ENCODE results near the gene RELN. TPM values are rescaled to one million over a fixed set of nuclear protein-coding genes. Genes with fewer than 3 reads are reported as not detected.

The RELN gene
- total RNA-seq, 2 donors from 2014 or later, result 3.9 to 8.5 TPM

DNA sequence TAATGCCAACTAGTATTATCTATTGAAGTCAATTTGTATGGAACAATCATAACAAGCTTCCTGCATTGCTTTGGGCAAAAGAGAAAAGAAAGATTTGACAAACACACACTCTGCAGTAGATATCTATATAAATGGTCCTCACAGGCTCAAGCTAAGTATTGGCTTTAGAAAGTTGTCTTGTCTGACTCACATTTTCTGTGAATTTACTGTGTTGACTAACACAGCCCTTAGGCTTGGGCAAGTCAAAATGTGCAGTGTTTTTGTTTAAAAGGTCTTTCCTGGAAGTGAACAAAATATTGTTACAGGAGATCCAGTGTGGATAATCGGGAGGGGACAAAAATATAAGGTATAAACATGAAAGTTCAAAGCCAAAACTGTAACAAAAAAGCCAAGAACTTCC is 194.4 kb downstream of the RELN start:
- Histone ChIP-seq H3K9me3 (ENCODE audit: control insufficient read depth, low read length) (no peaks in the 10 kb centered on the region), H3K27ac (ENCODE audit: low read depth, low read length) (no peak overlapping the region), H3K36me3 (ENCODE audit: control insufficient read depth, insufficient read depth, low read length) (no peaks in the 10 kb centered on the region), H3K4me3 (ENCODE audit: low read length) (no peak overlapping the region), H3K9ac (ENCODE audit: extremely low read depth, low read length, poor library complexity, severe bottlenecking) (no peak overlapping the region), H3K4me1 (ENCODE audit: control insufficient read depth, insufficient read depth, low read length) (no peaks in the 10 kb centered on the region), H3K27me3 (ENCODE audit: control insufficient read depth, insufficient read depth, low read length, poor library complexity, severe bottlenecking) (no peaks in the 10 kb centered on the region)
- Mint-ChIP-seq H3K4me3 (no peak overlapping the region), H3K9me3 (peaks cover 5% of the 10 kb centered on the region), H3K36me3 (ENCODE audit: low read depth) (no peaks in the 10 kb centered on the region), H3K4me1 (no peaks in the 10 kb centered on the region), H3K27me3 (ENCODE audit: insufficient read depth) (no peaks in the 10 kb centered on the region), H3K27ac (no peak overlapping the region)
- no peak for DNase-seq
- WGBS, 2 experiments (ENCODE audit: insufficient coverage in 1 of 2, insufficient read length in 1 of 2), result 91% methylated on average over 1 of the region's 1 CpG; no CpG with 5 or more reads in 1 of the 2 experiments
- TF ChIP-seq, protein P1, sequence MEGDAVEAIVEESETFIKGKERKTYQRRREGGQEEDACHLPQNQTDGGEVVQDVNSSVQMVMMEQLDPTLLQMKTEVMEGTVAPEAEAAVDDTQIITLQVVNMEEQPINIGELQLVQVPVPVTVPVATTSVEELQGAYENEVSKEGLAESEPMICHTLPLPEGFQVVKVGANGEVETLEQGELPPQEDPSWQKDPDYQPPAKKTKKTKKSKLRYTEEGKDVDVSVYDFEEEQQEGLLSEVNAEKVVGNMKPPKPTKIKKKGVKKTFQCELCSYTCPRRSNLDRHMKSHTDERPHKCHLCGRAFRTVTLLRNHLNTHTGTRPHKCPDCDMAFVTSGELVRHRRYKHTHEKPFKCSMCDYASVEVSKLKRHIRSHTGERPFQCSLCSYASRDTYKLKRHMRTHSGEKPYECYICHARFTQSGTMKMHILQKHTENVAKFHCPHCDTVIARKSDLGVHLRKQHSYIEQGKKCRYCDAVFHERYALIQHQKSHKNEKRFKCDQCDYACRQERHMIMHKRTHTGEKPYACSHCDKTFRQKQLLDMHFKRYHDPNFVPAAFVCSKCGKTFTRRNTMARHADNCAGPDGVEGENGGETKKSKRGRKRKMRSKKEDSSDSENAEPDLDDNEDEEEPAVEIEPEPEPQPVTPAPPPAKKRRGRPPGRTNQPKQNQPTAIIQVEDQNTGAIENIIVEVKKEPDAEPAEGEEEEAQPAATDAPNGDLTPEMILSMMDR (conservative IDR thresholded peaks at IDR 0.05), result no peak

DNA sequence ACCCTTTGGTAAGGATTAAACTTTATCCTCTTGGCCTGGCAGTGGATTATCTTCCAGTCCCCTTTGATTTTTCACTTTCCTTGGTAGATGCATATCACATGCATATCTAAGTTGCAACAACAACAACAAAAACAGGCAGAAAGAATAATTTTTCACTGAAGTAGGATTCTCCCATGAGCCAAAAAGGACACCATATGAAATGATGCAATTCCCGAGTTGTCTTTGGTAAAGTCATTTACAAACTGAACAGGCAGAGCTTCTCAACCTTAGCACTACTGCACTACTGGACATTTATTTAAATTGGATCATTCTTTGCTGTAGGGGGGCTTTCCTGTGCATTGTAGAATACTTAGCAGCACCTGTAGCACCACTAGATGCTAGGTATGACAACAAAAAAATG is 195.0 kb downstream of the RELN start:
- WGBS, 2 experiments (ENCODE audit: insufficient coverage in 1 of 2, insufficient read length in 1 of 2), result 79 to 89% methylated on average over 1 of the region's 1 CpG
- Mint-ChIP-seq H3K36me3 (ENCODE audit: low read depth) (no peaks in the 10 kb centered on the region), H3K27ac (no peak overlapping the region)

DNA sequence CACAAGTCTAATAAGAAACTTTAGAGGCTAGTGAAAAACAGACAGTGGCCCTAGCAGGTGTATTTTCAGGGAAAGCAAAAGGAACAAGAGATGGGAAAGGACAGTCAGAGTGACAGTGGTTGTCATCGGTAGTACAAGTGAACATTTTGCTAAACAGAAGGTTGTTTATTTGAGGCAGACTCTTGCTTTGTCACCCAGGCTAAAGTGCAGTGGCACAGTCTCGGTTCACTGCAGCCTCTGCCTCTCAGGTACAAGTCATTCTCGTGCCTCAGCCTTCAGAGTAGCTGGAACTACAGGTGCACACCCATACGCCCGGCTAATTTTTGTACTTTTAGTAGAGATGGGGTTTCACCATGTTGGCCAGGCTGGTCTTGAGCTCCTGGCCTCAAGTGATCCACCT is 195.8 kb downstream of the RELN start:
- peaks cover 5% of the 10 kb centered on the region for H3K9me3 Mint-ChIP-seq
- no peak overlapping the region for H3K27ac Mint-ChIP-seq
- no peaks in the 10 kb centered on the region for H3K9me3 ChIP-seq (ENCODE audit: control insufficient read depth, low read length)
- no peak for DNase-seq
- H3K4me1 ChIP-seq (ENCODE audit: control insufficient read depth, insufficient read depth, low read length), result no peaks in the 10 kb centered on the region
- H3K4me3 Mint-ChIP-seq, result no peak overlapping the region
- H3K36me3 ChIP-seq (ENCODE audit: control insufficient read depth, insufficient read depth, low read length), result no peaks in the 10 kb centered on the region
- no peak overlapping the region for H3K4me3 ChIP-seq (ENCODE audit: low read length)
- no peak overlapping the region for H3K27ac ChIP-seq (ENCODE audit: low read depth, low read length)
- no peaks in the 10 kb centered on the region for H3K36me3 Mint-ChIP-seq (ENCODE audit: low read depth)
- H3K27me3 Mint-ChIP-seq (ENCODE audit: insufficient read depth), result no peaks in the 10 kb centered on the region
- no peaks in the 10 kb centered on the region for H3K4me1 Mint-ChIP-seq
- TF ChIP-seq, protein P1 (conservative IDR thresholded peaks at IDR 0.05), result no peak
- no peak overlapping the region for H3K9ac ChIP-seq (ENCODE audit: extremely low read depth, low read length, poor library complexity, severe bottlenecking)
- 93 to 94% methylated on average over 4 to 5 of the region's 5 CpGs for WGBS, 2 experiments (ENCODE audit: insufficient coverage in 1 of 2, insufficient read length in 1 of 2)
- H3K27me3 ChIP-seq (ENCODE audit: control insufficient read depth, insufficient read depth, low read length, poor library complexity, severe bottlenecking), result no peaks in the 10 kb centered on the region

More for the DNA sequence above, 195.0 kb downstream of the RELN start:
- DNase-seq, result no peak
- Histone ChIP-seq H3K4me1 (ENCODE audit: control insufficient read depth, insufficient read depth, low read length) (no peaks in the 10 kb centered on the region), H3K36me3 (ENCODE audit: control insufficient read depth, insufficient read depth, low read length) (no peaks in the 10 kb centered on the region), H3K9ac (ENCODE audit: extremely low read depth, low read length, poor library complexity, severe bottlenecking) (no peak overlapping the region), H3K4me3 (ENCODE audit: low read length) (no peak overlapping the region), H3K27me3 (ENCODE audit: control insufficient read depth, insufficient read depth, low read length, poor library complexity, severe bottlenecking) (no peaks in the 10 kb centered on the region), H3K9me3 (ENCODE audit: control insufficient read depth, low read length) (no peaks in the 10 kb centered on the region), H3K27ac (ENCODE audit: low read depth, low read length) (no peak overlapping the region)
- Mint-ChIP-seq H3K9me3 (peaks cover 5% of the 10 kb centered on the region), H3K4me3 (no peak overlapping the region), H3K4me1 (no peaks in the 10 kb centered on the region), H3K27me3 (ENCODE audit: insufficient read depth) (no peaks in the 10 kb centered on the region)
- TF ChIP-seq, protein P1 (conservative IDR thresholded peaks at IDR 0.05), result no peak

All from endodermal cell (in vitro differentiated cells).